Ishikawa (cell line): Measurements from ENCODE around the gene PTPRA.
A peak's percentile ranks its signal among the peaks of the same experiment; 100 is the strongest.

Source experiments
- CEBPB ChIP-seq: IDR thresholded peaks from 2 replicates; pipeline ENCODE4 v1.6.1; 2012
- CREB1 ChIP-seq: IDR thresholded peaks from 2 replicates; pipeline ENCODE4 v1.6.1; 2012; ENCODE audit warnings: low read depth
- EGR1 ChIP-seq: IDR thresholded peaks from 2 replicates; pipeline ENCODE4 v1.6.1; 2012
- EP300 ChIP-seq: IDR thresholded peaks from 2 replicates; pipeline ENCODE4 v1.6.1; 2012; ENCODE audit warnings: borderline replicate concordance
- RAD21 ChIP-seq: IDR thresholded peaks from 2 replicates; pipeline ENCODE4 v1.6.1; 2012; ENCODE audit warnings: low read depth
- TAF1 ChIP-seq: IDR thresholded peaks from 2 replicates; pipeline ENCODE4 v1.6.1; 2012; ENCODE audit warnings: low read depth, mild to moderate bottlenecking
- TCF12 ChIP-seq: IDR thresholded peaks from 2 replicates; pipeline ENCODE4 v1.6.1; 2012; ENCODE audit warnings: low read depth
- TEAD4 ChIP-seq: IDR thresholded peaks from 2 replicates; pipeline ENCODE4 v1.6.1; 2012
- YY1 ChIP-seq: IDR thresholded peaks from 2 replicates; pipeline ENCODE4 v1.6.1; 2012; ENCODE audit warnings: low read depth
- ZBTB7A ChIP-seq: IDR thresholded peaks from 2 replicates; pipeline ENCODE4 v1.6.1; 2012; ENCODE audit warnings: low read depth
- TF ChIP-seq, protein P1 (sequence below): IDR thresholded peaks from 2 replicates; pipeline ENCODE4 v1.6.1; 2012; ENCODE audit warnings: low read depth, mild to moderate bottlenecking
- TF ChIP-seq, protein P2 (sequence below): IDR thresholded peaks from 2 replicates; pipeline ENCODE4 v1.6.1; 2012
- TF ChIP-seq, protein P3 (sequence below): IDR thresholded peaks from 2 replicates; pipeline ENCODE4 v1.6.1; 2012

DNA sequence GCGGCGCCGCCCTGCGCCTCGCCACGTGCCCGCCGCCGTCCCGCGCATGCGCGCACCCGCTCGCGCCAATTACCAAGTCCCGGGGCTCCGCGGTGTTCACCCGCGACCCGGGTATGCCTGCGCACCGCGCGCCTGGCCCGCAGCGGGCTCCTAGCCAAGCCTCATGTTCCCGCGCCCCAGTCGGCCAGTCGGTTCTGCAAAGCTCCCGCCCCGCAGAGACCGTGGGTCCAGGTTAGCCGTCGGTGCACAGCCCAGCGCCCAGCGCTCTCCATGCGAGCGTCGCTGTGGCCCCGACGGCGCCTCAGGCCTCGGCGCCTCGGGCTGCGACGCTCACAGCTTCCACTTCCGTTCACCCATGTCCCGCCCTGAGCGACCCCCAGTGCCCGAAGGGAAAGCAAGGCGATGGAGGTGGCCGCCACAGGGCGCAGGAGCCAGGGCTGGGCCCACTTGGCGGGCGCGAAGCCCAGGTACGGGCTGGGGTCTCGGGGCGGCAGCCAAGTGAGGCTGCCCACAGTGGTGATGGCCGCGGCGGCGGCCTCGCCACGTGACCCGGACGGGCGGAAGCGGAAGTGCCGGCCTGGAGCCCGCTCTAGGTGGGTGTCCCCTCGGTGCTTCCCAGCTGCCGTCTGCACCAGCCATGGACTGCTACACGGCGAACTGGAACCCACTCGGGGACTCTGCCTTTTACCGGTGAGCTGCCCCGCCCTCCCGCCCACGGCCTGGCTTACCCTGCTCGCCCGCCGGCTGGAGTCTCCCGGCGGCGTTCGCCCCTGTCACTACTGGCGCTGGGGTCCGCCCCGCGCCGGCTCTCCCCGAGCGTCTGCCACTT lies 32.9 kb upstream of the PTPRA start, which contains the start of the genes PCED1A and VPS16:
- TF ChIP-seq, protein P1, sequence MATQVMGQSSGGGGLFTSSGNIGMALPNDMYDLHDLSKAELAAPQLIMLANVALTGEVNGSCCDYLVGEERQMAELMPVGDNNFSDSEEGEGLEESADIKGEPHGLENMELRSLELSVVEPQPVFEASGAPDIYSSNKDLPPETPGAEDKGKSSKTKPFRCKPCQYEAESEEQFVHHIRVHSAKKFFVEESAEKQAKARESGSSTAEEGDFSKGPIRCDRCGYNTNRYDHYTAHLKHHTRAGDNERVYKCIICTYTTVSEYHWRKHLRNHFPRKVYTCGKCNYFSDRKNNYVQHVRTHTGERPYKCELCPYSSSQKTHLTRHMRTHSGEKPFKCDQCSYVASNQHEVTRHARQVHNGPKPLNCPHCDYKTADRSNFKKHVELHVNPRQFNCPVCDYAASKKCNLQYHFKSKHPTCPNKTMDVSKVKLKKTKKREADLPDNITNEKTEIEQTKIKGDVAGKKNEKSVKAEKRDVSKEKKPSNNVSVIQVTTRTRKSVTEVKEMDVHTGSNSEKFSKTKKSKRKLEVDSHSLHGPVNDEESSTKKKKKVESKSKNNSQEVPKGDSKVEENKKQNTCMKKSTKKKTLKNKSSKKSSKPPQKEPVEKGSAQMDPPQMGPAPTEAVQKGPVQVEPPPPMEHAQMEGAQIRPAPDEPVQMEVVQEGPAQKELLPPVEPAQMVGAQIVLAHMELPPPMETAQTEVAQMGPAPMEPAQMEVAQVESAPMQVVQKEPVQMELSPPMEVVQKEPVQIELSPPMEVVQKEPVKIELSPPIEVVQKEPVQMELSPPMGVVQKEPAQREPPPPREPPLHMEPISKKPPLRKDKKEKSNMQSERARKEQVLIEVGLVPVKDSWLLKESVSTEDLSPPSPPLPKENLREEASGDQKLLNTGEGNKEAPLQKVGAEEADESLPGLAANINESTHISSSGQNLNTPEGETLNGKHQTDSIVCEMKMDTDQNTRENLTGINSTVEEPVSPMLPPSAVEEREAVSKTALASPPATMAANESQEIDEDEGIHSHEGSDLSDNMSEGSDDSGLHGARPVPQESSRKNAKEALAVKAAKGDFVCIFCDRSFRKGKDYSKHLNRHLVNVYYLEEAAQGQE = no peak
- TF ChIP-seq, protein P2, sequence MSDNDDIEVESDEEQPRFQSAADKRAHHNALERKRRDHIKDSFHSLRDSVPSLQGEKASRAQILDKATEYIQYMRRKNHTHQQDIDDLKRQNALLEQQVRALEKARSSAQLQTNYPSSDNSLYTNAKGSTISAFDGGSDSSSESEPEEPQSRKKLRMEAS = peak; percentile 95
- peak; percentile 51; the same call in 1 of the 2 replicates for TF ChIP-seq TCF12
- no peak for TF ChIP-seq RAD21
- TF ChIP-seq CREB1 = no peak
- 0 out of 2 replicates have a peak, but pooled peaks have one; percentile 12 for TF ChIP-seq EP300
- TF ChIP-seq TAF1 = peak; percentile 83
- no peak for TF ChIP-seq TEAD4
- peak; percentile 99 for TF ChIP-seq YY1
- TF ChIP-seq, protein P3, sequence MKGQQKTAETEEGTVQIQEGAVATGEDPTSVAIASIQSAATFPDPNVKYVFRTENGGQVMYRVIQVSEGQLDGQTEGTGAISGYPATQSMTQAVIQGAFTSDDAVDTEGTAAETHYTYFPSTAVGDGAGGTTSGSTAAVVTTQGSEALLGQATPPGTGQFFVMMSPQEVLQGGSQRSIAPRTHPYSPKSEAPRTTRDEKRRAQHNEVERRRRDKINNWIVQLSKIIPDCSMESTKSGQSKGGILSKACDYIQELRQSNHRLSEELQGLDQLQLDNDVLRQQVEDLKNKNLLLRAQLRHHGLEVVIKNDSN = peak; percentile 99
- TF ChIP-seq ZBTB7A = no peak
- TF ChIP-seq CEBPB = no peak
- no peak; the same call in 1 of the 2 replicates for TF ChIP-seq EGR1
